COLO668 (cell line): ENCODE results near the gene METTL6.
"Not testable (repeated sequence)": the region's sequence is repeated elsewhere in the genome, so short reads cannot be mapped to it uniquely, and the experiment has no call there.

Source experiments
- DNase-seq: peaks from one replicate; lab custom pipeline; 2025; ENCODE audit not compliant: unreplicated experiment; lab: John Stamatoyannopoulos, UW

The METTL6 gene

GRCh38 chr3:15375461-15376000 lies 51.8 kb downstream of the METTL6 start:
- DNase-seq: no peak

DNA sequence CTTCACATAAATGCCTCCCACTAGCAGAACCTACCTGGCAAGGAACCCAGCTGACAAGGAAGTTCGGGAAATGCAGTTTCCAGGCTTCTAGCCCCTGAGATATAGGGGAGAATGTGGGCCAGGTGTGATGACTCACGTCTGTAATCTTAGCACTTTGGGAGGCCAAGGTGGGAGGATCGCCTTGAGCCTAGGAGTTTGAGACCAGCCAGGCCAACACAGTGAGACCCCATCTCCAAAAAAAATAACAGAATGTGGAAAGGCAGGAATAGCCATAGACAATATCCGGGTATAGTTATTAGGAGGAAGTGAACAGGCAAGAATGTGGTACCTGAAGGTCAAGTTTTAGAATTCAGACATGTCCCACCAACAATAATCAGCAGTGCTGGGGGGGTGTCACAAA lies 54.4 kb downstream of the METTL6 start:
- DNase-seq: no peak

DNA sequence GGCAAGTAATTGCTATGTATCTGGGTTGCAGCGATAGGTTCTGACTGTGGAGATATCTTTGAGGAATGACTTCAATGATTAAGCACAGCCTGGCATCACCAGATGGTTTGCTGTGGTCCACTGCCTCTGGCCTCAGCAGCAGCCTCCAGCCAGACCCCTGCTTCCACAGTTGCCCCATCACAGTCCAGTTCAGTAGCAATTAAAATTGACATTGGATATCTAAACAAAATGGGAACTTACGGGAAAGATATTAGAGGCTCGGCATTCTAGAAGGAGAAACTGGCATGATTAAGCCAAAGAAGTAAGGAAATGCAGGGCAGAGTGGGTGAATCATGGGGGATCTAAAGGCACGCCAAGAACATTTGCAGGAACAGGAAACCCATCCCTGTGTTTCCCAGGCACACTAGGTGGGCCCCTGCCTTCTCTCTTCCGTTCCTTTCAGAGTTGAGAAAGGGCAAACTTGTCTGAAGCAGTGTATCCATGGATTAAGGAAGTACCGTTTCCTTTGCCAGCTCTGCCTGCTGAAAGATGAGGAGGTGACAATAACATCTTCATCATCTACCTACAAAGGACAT lies 58.7 kb downstream of the METTL6 start:
- no peak for DNase-seq

DNA sequence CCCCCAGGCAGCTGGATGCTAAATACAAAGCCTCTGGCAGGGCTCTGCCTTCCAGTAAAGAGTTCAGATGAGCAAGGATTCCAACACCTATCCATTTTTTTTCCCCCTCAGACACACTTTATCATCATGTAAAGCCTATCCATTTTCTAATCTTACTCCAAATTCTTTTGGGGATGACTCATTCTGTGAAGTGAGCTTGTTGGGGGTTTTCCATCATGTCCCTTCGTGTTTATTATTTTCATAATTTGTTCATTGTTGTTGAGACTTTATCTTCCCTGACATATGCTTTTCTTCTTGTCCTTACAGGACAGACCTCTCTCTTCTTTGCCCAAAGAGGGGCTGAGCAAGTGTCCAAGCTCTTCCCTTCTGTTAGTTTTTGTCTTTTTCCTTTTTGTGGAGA lies 60.3 kb downstream of the METTL6 start:
- DNase-seq: no peak

GRCh38 chr3:15364078-15364477 lies 63.3 kb downstream of the METTL6 start:
- not testable (repeated sequence) for DNase-seq

DNA sequence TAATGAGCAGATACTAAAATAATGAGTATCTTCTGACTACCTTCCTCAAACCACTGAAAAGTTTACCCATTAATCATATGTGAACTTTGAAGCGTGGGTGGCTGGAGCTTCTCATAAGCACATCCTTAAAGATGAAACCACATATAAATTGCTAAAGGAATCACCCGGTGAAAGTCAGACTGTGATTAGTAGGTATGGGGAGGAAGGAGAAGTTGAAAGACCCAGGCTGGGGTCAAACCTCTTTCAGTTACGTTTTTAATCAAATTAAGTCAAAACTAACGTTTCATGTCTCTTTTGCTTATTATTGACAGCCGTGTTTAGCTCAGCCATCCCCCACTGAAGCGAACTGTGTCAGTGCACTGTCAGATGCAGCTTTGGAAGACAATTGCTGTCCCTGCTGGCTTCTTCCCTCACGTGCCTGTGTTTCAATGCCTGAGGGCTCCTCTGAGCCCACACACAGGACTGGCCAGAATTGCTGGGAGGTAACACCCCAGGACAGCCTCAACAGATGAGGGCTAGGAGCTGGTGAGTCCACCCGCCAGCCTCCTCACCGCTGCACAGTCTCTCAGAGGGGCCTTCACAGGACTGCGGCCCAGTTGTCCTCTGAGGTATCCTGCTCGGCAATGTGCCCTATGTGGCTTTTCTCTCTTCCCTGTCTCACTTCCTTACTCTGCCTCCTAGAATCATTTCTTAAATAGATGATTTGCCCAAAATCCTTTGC lies 65.7 kb downstream of the METTL6 start:
- no peak for DNase-seq

DNA sequence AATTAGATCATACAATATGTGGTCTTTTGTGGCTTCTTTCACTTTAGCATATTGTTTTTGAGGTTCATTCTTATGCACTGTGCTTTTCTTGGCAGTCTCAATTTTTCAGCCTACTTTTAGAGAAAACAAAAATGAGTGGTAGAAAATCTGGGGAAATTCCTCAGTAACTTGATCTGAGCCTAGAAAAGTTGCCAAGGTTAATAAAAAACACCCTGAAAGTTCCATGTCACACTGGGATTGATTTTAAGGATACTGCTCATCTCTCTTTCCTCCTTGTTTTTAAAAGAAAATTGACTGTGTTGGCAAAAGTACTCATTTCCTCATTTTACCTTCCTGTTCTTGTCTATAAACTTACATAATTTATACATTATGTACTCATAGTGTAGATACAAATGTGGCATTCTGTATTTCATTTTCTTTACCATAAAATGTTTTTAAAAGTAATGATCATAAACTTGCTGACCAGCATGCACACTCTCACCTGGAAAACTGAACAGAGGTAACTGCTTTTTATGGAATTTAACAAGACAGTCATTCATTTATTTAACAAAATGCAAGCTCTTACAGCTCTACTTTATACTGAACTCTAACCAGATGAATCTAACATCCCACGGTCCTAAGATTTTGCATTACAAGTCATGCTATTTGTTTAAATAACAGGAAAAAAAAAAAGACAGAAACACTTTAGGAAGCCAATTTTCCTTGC lies 66.4 kb downstream of the METTL6 start:
- DNase-seq: no peak
